A673 (cell line): ENCODE data around the gene STAMBP. TPM values are rescaled to one million over a fixed set of nuclear protein-coding genes. Genes with fewer than 3 reads are reported as not detected.

Experiments
- BruUV-seq: library from RNA; stranded (reverse); fragments of 400-500 nt; replicated peaks from 2 replicates; lab custom pipeline; 2021; lab: Mats Ljungman, UMichigan
- CTCF ChIA-PET: fragments of 300-600 bp; sonication (Branson Sonifier 250); formaldehyde crosslinking; loops from one replicate; lab custom pipeline; 2022; ENCODE audit warnings: antibody characterized with exemption; lab: Charles Lee
- POLR2A ChIA-PET: fragments of 300-600 bp; sonication (Branson Sonifier 250); formaldehyde crosslinking; loops from one replicate; lab custom pipeline; 2022; ENCODE audit warnings: antibody characterized with exemption; ENCODE audit not compliant: low non-redundant PET; lab: Charles Lee
- DNase-seq: peaks from one replicate; pipeline ENCODE4 v3.0.0-alpha.2; 2015; ENCODE audit warnings: low spot score
- H3K27ac ChIP-seq: fragments of 200-600 bp; sonication (generic); 2 replicates; pipeline ENCODE4 v1.5.1; 2016; ENCODE audit warnings: mixed run types, low read depth, mild to moderate bottlenecking, mixed read lengths, antibody characterized with exemption, low read length; ENCODE audit not compliant: poor library complexity, severe bottlenecking
- H3K27me3 ChIP-seq: fragments of 200-600 bp; sonication (generic); replicated peaks from 2 replicates; pipeline ENCODE4 v1.6.1; 2017; ENCODE audit warnings: mixed run types, low read depth, mild to moderate bottlenecking, mixed read lengths, antibody characterized with exemption, low read length; ENCODE audit not compliant: insufficient read depth, poor library complexity
- H3K36me3 ChIP-seq: fragments of 200-600 bp; sonication (generic); 2 replicates; pipeline ENCODE4 v1.6.1; 2016; ENCODE audit warnings: mixed run types, mild to moderate bottlenecking, mixed read lengths, antibody characterized with exemption, low read length; ENCODE audit not compliant: insufficient read depth, poor library complexity, severe bottlenecking
- H3K4me1 ChIP-seq: fragments of 200-600 bp; sonication (generic); 2 replicates; pipeline ENCODE4 v1.6.1; 2017; ENCODE audit warnings: mixed run types, mild to moderate bottlenecking, mixed read lengths, antibody characterized with exemption, low read length; ENCODE audit not compliant: insufficient read depth, poor library complexity, severe bottlenecking
- H3K4me3 ChIP-seq: fragments of 200-600 bp; sonication (generic); 2 replicates; pipeline ENCODE4 v1.5.1; 2016; ENCODE audit warnings: low read depth, mixed run types, mild to moderate bottlenecking, mixed read lengths, low read length; ENCODE audit not compliant: poor library complexity, severe bottlenecking
- H3K9me3 ChIP-seq: fragments of 200-600 bp; sonication (generic); 2 replicates; pipeline ENCODE4 v1.6.1; 2016; ENCODE audit warnings: mixed run types, low read depth, mild to moderate bottlenecking, mixed read lengths, antibody characterized with exemption, low read length; ENCODE audit not compliant: poor library complexity, severe bottlenecking
- EZH2 ChIP-seq: fragments of 200-600 bp; sonication (generic); IDR thresholded peaks from 2 replicates; pipeline ENCODE4 v1.6.1; 2017; ENCODE audit warnings: borderline replicate concordance, low read depth, mild to moderate bottlenecking, mixed read lengths, antibody characterized with exemption, low read length; ENCODE audit not compliant: poor library complexity, severe bottlenecking
- intact Hi-C: fragments of 100-400 bp; cut with micrococcal nuclease; formaldehyde crosslinking; loops from one replicate; pipeline ENCODE4 v1.10.0; 2022; ENCODE audit not compliant: unreplicated experiment
- total RNA-seq: library from RNA; stranded (reverse); gene quantifications from 2 replicates; pipeline ENCODE4 v1.2.3, GENCODE V29; 2021
- TF ChIP-seq, protein P1 (sequence below): fragments of 300-800, 200-600 bp; sonication (generic); conservative IDR thresholded peaks from 2 replicates; pipeline ENCODE4 v1.5.1; 2017; ENCODE audit warnings: low read depth, mild to moderate bottlenecking, antibody characterized with exemption, low read length, moderate library complexity, mixed read lengths

Gene STAMBP
- total RNA-seq, 1 experiment from 2014 or later: 67.1 TPM

- Histone ChIP-seq H3K4me3 (no peak overlapping the region), H3K9me3 (no peaks in the 10 kb centered on the region), H3K4me1 (no peaks in the 10 kb centered on the region), H3K36me3 (no peaks in the 10 kb centered on the region), H3K27me3 (no peaks in the 10 kb centered on the region), H3K27ac (no peak overlapping the region)
- DNase-seq: no peak
- intact Hi-C loops: no loop called here
- TF ChIP-seq, protein P1, sequence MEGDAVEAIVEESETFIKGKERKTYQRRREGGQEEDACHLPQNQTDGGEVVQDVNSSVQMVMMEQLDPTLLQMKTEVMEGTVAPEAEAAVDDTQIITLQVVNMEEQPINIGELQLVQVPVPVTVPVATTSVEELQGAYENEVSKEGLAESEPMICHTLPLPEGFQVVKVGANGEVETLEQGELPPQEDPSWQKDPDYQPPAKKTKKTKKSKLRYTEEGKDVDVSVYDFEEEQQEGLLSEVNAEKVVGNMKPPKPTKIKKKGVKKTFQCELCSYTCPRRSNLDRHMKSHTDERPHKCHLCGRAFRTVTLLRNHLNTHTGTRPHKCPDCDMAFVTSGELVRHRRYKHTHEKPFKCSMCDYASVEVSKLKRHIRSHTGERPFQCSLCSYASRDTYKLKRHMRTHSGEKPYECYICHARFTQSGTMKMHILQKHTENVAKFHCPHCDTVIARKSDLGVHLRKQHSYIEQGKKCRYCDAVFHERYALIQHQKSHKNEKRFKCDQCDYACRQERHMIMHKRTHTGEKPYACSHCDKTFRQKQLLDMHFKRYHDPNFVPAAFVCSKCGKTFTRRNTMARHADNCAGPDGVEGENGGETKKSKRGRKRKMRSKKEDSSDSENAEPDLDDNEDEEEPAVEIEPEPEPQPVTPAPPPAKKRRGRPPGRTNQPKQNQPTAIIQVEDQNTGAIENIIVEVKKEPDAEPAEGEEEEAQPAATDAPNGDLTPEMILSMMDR: no peak
- TF ChIP-seq EZH2: no peak
- ChIA-PET CTCF (no interaction called here), POLR2A (no interaction called here)
- no TSS peak for BruUV-seq
Measured at GRCh38 chr2:73917296-73917695, 88.5 kb downstream of the STAMBP start.

- Histone ChIP-seq H3K27ac (no peak overlapping the region), H3K36me3 (no peaks in the 10 kb centered on the region), H3K4me3 (no peak overlapping the region), H3K4me1 (no peaks in the 10 kb centered on the region), H3K27me3 (no peaks in the 10 kb centered on the region), H3K9me3 (no peaks in the 10 kb centered on the region)
- TF ChIP-seq, protein P1: no peak
- TF ChIP-seq EZH2: no peak
- intact Hi-C loops: no loop called here
- POLR2A ChIA-PET: no interaction called here
- CTCF ChIA-PET: no interaction called here
- BruUV-seq: no TSS peak
- DNase-seq: no peak
Measured at GRCh38 chr2:73917696-73918207, 89.0 kb downstream of the STAMBP start.

DNA sequence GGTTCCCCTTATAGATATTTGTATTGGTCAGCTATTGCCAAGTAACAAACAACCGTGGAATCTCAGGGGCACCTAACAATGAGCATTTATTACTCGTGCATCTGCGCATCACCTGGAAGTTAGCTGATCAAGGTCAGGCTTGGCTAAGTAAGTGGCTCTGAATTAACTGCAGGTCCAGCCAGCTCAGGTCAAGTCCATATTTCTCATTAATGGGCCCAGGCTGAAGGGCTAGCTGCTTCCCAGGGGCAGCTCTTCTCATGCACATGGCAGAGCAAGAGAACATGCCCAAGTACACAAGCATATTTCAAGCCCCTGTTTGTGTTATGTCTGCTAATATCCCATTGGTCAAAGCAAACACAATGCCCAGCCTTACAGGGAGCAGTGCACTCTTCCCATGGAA is 90.1 kb downstream of the STAMBP start:
- Histone ChIP-seq H3K27me3 (no peaks in the 10 kb centered on the region), H3K4me3 (no peak overlapping the region), H3K9me3 (no peaks in the 10 kb centered on the region), H3K27ac (no peak overlapping the region), H3K4me1 (no peaks in the 10 kb centered on the region), H3K36me3 (no peaks in the 10 kb centered on the region)
- no TSS peak for BruUV-seq
- intact Hi-C loops: no loop called here
- DNase-seq: no peak
- no peak for TF ChIP-seq EZH2
- TF ChIP-seq, protein P1: no peak
- CTCF ChIA-PET: no interaction called here
- POLR2A ChIA-PET: interaction anchor here (0.6 kb wide), 1 partner anchor 250 kb away, joined by 3 read pairs; no protein-coding TSS in a partner anchor
